PC-3 (cell line): Measurements from ENCODE around the gene MACROD2.

Experiments used
- EZH2 ChIP-seq: fragments of 300-600 bp; sonication (generic); IDR thresholded peaks from one replicate; pipeline ENCODE4 v1.6.1; 2017; ENCODE audit warnings: antibody characterized with exemption, mild to moderate bottlenecking, low read length; ENCODE audit not compliant: unreplicated experiment
- TF ChIP-seq, protein P1 (sequence below): fragments of 300-600 bp; sonication (generic); conservative IDR thresholded peaks from 2 replicates; pipeline ENCODE4 v1.5.1; 2017; ENCODE audit warnings: antibody characterized with exemption, low read depth, mild to moderate bottlenecking, low read length

DNA sequence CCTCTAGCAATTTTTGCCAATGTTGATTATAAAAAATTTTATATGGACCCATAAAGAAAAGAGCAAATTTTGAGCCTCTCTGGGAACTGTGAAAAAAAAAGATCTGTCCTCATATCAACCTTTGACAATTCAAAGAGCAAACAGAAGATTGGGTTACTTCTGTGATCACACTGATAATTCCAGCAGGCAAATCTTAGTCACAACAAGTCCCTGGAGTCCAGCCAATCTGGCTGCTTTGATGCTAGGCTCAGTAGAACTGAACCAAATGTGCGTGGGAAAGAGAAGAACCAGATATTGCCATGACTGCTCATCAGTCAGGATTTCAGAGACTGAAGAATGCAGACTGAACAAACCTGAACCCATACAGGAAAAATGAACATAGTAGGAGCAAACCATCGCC, 780.5 kb downstream of the MACROD2 start:
- TF ChIP-seq, protein P1, sequence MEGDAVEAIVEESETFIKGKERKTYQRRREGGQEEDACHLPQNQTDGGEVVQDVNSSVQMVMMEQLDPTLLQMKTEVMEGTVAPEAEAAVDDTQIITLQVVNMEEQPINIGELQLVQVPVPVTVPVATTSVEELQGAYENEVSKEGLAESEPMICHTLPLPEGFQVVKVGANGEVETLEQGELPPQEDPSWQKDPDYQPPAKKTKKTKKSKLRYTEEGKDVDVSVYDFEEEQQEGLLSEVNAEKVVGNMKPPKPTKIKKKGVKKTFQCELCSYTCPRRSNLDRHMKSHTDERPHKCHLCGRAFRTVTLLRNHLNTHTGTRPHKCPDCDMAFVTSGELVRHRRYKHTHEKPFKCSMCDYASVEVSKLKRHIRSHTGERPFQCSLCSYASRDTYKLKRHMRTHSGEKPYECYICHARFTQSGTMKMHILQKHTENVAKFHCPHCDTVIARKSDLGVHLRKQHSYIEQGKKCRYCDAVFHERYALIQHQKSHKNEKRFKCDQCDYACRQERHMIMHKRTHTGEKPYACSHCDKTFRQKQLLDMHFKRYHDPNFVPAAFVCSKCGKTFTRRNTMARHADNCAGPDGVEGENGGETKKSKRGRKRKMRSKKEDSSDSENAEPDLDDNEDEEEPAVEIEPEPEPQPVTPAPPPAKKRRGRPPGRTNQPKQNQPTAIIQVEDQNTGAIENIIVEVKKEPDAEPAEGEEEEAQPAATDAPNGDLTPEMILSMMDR: no peak
- no peak for TF ChIP-seq EZH2
